COLO668 (cell line): ENCODE data around the gene FSTL3.

Experiments used
- DNase-seq: peaks from one replicate; lab custom pipeline; 2025; ENCODE audit not compliant: unreplicated experiment; lab: John Stamatoyannopoulos, UW

FSTL3 gene

GRCh38 chr19:732148-733069 lies 56.2 kb downstream of the FSTL3 start:
- no peak for DNase-seq
